A549 (cell line): ENCODE data around the gene NFATC2. TPM values are rescaled to one million over a fixed set of nuclear protein-coding genes. Genes with fewer than 3 reads are reported as not detected.

Source experiments
- ATAC-seq, 2 experiments: fragments of 200-7000 bp in 1 of 2; fragments of >200 bp in 1 of 2; cut with Nextera tagmentation in 1 of 2; cut with Tn5 transposase in 1 of 2; 3 replicates each; pipeline versions ENCODE4 v1.8.0 to v1.9.1; 2018 to 2020; ENCODE audit warnings: mild to moderate bottlenecking in 1 of 2, moderate library complexity in 1 of 2
- CTCF ChIA-PET: fragments of 300-600 bp; sonication (Branson Sonifier 250); formaldehyde crosslinking; extraction: SDS; loops from one replicate; lab custom pipeline; 2021; ENCODE audit warnings: antibody characterized with exemption, inconsistent platforms; lab: Yijun Ruan, JAX
- POLR2A ChIA-PET: fragments of 350-600 bp; formaldehyde crosslinking; extraction: SDS; loops from one replicate; lab custom pipeline; 2021; ENCODE audit warnings: antibody characterized with exemption, inconsistent platforms; lab: Yijun Ruan, JAX
- DNase-seq, 2 experiments: peaks; one replicate each; pipeline versions ENCODE4 v3.0.0 to v3.0.0-alpha.2; 2011 to 2016; ENCODE audit warnings: low read depth in 1 of 2, low spot score in 1 of 2
- FAIRE-seq: peaks from 2 replicates; lab custom pipeline; 2011; peaks lifted over from hg19 to GRCh38; lab: Jason Lieb, UNC
- H3K27ac ChIP-seq, 2 experiments: fragments of >200 bp; sonication (Bioruptor Twin); formaldehyde crosslinking; 3 replicates each; pipeline ENCODE4 v1.5.1; 2016 to 2017
- H3K4me1 ChIP-seq: fragments of >200 bp; sonication (Bioruptor Twin); formaldehyde crosslinking; 3 replicates; pipeline ENCODE4 v1.6.1; 2016
- H3K4me2 ChIP-seq: fragments of >200 bp; sonication (Bioruptor Twin); formaldehyde crosslinking; 3 replicates; pipeline ENCODE4 v1.6.1; 2016
- H3K4me3 ChIP-seq: fragments of >200 bp; sonication (Bioruptor Twin); formaldehyde crosslinking; 3 replicates; pipeline ENCODE4 v1.5.1; 2016
- H3K9me3 ChIP-seq: fragments of >200 bp; sonication (Bioruptor Twin); formaldehyde crosslinking; 3 replicates; pipeline ENCODE4 v1.6.1; 2016
- ATOH8 ChIP-seq: fragments of 250-450 bp; sonication (Bioruptor Pico); IDR thresholded peaks from 2 replicates; pipeline ENCODE4 v1.5.0; 2020; ENCODE audit warnings: low read depth, mild to moderate bottlenecking, moderate library complexity
- BCL3 ChIP-seq: fragments of >200 bp; sonication (Bioruptor Twin); formaldehyde crosslinking; IDR thresholded peaks from 3 replicates; pipeline ENCODE4 v1.6.1; 2016
- CBX8 ChIP-seq: fragments of 200-600 bp; sonication (generic); IDR thresholded peaks from 2 replicates; pipeline ENCODE4 v1.6.1; 2016
- CEBPB ChIP-seq, 2 experiments: fragments of >200 bp in 1 of 2; sonication (Bioruptor Twin) in 1 of 2; formaldehyde crosslinking in 1 of 2; IDR thresholded peaks; 2 replicates each; pipeline ENCODE4 v1.6.1; 2012 to 2016
- CHD4 ChIP-seq: fragments of 200-600 bp; sonication (generic); IDR thresholded peaks from 2 replicates; pipeline ENCODE4 v1.6.1; 2016; ENCODE audit warnings: antibody characterized with exemption, mild to moderate bottlenecking, borderline replicate concordance
- E2F6 ChIP-seq: IDR thresholded peaks from 2 replicates; pipeline ENCODE4 v1.6.1; 2012; ENCODE audit warnings: low read depth, borderline replicate concordance
- ELK1 ChIP-seq: fragments of 150-350 bp; IDR thresholded peaks from 2 replicates; pipeline ENCODE4 v1.6.1; 2014; ENCODE audit warnings: low read depth, mild to moderate bottlenecking, low read length
- EP300 ChIP-seq, 2 experiments: fragments of >200 bp; sonication (Bioruptor Twin); formaldehyde crosslinking; IDR thresholded peaks; 2 replicates in 1 of 2; 3 replicates in 1 of 2; pipeline ENCODE4 v1.6.1; 2016 to 2017
- GATA3 ChIP-seq: IDR thresholded peaks from 2 replicates; pipeline ENCODE4 v1.6.1; 2012; ENCODE audit warnings: borderline replicate concordance
- HES2 ChIP-seq: fragments of >200 bp; sonication (Bioruptor Twin); formaldehyde crosslinking; IDR thresholded peaks from 2 replicates; pipeline ENCODE4 v1.6.1; 2016
- HOXB13 ChIP-seq: fragments of 250-450 bp; sonication (Bioruptor Pico); IDR thresholded peaks from 2 replicates; pipeline ENCODE4 v1.5.0; 2020; ENCODE audit warnings: low read depth, mild to moderate bottlenecking, moderate library complexity
- HOXB5 ChIP-seq: fragments of 250-450 bp; sonication (Bioruptor Pico); IDR thresholded peaks from 2 replicates; pipeline ENCODE4 v1.5.0; 2020; ENCODE audit warnings: mild to moderate bottlenecking, moderate library complexity
- JUNB ChIP-seq: fragments of >200 bp; sonication (Bioruptor Twin); formaldehyde crosslinking; IDR thresholded peaks from 2 replicates; pipeline ENCODE4 v1.6.1; 2016
- MAFK ChIP-seq: fragments of 450-650 bp; IDR thresholded peaks from 2 replicates; pipeline ENCODE4 v1.6.1; 2014; ENCODE audit not compliant: partially characterized antibody
- MYC ChIP-seq: IDR thresholded peaks from 2 replicates; pipeline ENCODE4 v1.6.1; 2012; ENCODE audit warnings: mild to moderate bottlenecking, inconsistent platforms, low read length, improper control_type of control experiment, borderline replicate concordance
- NFE2L2 ChIP-seq: fragments of 150-350 bp; conservative IDR thresholded peaks from 2 replicates; pipeline ENCODE4 v1.6.1; 2014; ENCODE audit warnings: low read length
- NPAS2 ChIP-seq: fragments of 250-450 bp; sonication (Bioruptor Pico); IDR thresholded peaks from 2 replicates; pipeline ENCODE4 v1.8.0; 2022; ENCODE audit warnings: mild to moderate bottlenecking, moderate library complexity, borderline replicate concordance
- PHF8 ChIP-seq: fragments of 200-600 bp; sonication (generic); IDR thresholded peaks from 2 replicates; pipeline ENCODE4 v1.6.1; 2016; ENCODE audit warnings: low read depth, mild to moderate bottlenecking, antibody characterized with exemption, moderate library complexity, borderline replicate concordance
- RCOR1 ChIP-seq: fragments of 150-350 bp; IDR thresholded peaks from 2 replicates; pipeline ENCODE4 v1.6.1; 2014; ENCODE audit warnings: antibody characterized with exemption, low read length, low read depth
- RFX5 ChIP-seq: fragments of 450-650 bp; IDR thresholded peaks from 2 replicates; pipeline ENCODE4 v1.7.1; 2014; ENCODE audit warnings: antibody characterized with exemption, mild to moderate bottlenecking, moderate library complexity
- SREBF2 ChIP-seq: fragments of 450-650 bp; IDR thresholded peaks from 2 replicates; pipeline ENCODE4 v1.6.1; 2014; ENCODE audit warnings: mild to moderate bottlenecking, moderate library complexity
- TFCP2L1 ChIP-seq: fragments of 250-450 bp; sonication (Bioruptor Pico); IDR thresholded peaks from 2 replicates; pipeline ENCODE4 v1.5.0; 2021; ENCODE audit warnings: mild to moderate bottlenecking
- TP53 ChIP-seq: fragments of 250-450 bp; sonication (Bioruptor Pico); IDR thresholded peaks from 2 replicates; pipeline ENCODE4 v1.5.0; 2021; ENCODE audit warnings: mild to moderate bottlenecking, moderate library complexity
- USF2 ChIP-seq: fragments of 450-650 bp; IDR thresholded peaks from 2 replicates; pipeline ENCODE4 v1.6.1; 2014; ENCODE audit warnings: antibody characterized with exemption
- ZC3H11A ChIP-seq: fragments of 450-650 bp; IDR thresholded peaks from 2 replicates; pipeline ENCODE4 v1.6.1; 2014; ENCODE audit warnings: antibody characterized with exemption, mild to moderate bottlenecking
- WGBS: methylation state at CpG from one replicate; pipeline ENCODE4 v1.1.6; 2017; ENCODE audit errors: missing lambda C conversion rate; 5-methylcytosine and 5-hydroxymethylcytosine counted together
- polyA plus RNA-seq, 4 experiments: library from polyadenylated mRNA; depleted of rRNA in 3 of 4; stranded (reverse); fragments of >200 nt; fragmentation: RNase III in 1 of 4; extraction: RNeasy Plus Mini Kit Qiagen cat#74134 plus additional on column Dnase treatment in 1 of 4; gene quantifications; 2 replicates in 3 of 4; 3 replicates in 1 of 4; pipeline ENCODE4 v1.2.3, GENCODE V29; 2011 to 2017

Gene NFATC2
- polyA plus RNA-seq, 2 of the 4 experiments (the other 2 are of a cell fraction), result 0.75 to 1.6 TPM

- no peak for TF ChIP-seq ZC3H11A
- TF ChIP-seq BCL3, result no peak
- TF ChIP-seq USF2, result no peak
- no peak for TF ChIP-seq EP300 (IDR thresholded peaks at IDR 0.05)
- no peak for TF ChIP-seq ATOH8
- TF ChIP-seq JUNB, result no peak
These were observed 109.6 kb downstream of the NFATC2 start (continued) for GRCh38 chr20:51432875-51433274.

GRCh38 chr20:51432251-51432784 lies 110.2 kb downstream of the NFATC2 start:
- Histone ChIP-seq H3K27ac (0 out of 6 replicates have a peak overlapping the region, but pooled peaks of 1 of the 2 experiments have one; percentile 29), H3K4me1 (peaks cover 19% of the 10 kb centered on the region), H3K4me2 (no peak overlapping the region), H3K9me3 (no peaks in the 10 kb centered on the region), H3K4me3 (no peak overlapping the region)
- FAIRE-seq, result no peak
- WGBS, result 93% methylated on average over 23 of the region's 27 CpGs
- DNase-seq, result no peak
- no peak for ATAC-seq
- ChIA-PET CTCF (interaction anchor here (0.5 to 2.1 kb wide), 4 partner anchors 46 to 343 kb away, joined by 4 to 6 read pairs (median 4); no protein-coding TSS in a partner anchor), POLR2A (no interaction called here)
- TF ChIP-seq CHD4 (no peak), GATA3 (no peak), TFCP2L1 (CRISPR knock-in tag) (no peak), TP53 (CRISPR knock-in tag) (no peak), HES2 (no peak), RCOR1 (no peak), SREBF2 (no peak), E2F6 (no peak), CEBPB (IDR thresholded peaks at IDR 0.05) (no peak), RFX5 (no peak), ELK1 (no peak), USF2 (no peak), PHF8 (no peak)

- DNase-seq (no peak), ATAC-seq (no peak), FAIRE-seq (no peak)
- TF ChIP-seq NFE2L2 (no peak), MAFK (no peak), CBX8 (no peak), HES2 (no peak), GATA3 (no peak), NPAS2 (CRISPR knock-in tag) (no peak), HOXB13 (CRISPR knock-in tag) (no peak), SREBF2 (no peak), TFCP2L1 (CRISPR knock-in tag) (no peak), TP53 (CRISPR knock-in tag) (no peak), HOXB5 (no peak), MYC (no peak), RCOR1 (no peak)
- CTCF ChIA-PET, result no interaction called here
- POLR2A ChIA-PET, result no interaction called here
- no peak overlapping the region for H3K27ac ChIP-seq
- H3K4me3 ChIP-seq, result no peak overlapping the region
- no peak overlapping the region for H3K4me2 ChIP-seq
- peaks cover 14% of the 10 kb centered on the region for H3K4me1 ChIP-seq
- H3K9me3 ChIP-seq, result no peaks in the 10 kb centered on the region
- WGBS, result 86% methylated on average over 5 of the region's 5 CpGs
These were observed 111.2 kb downstream of the NFATC2 start for GRCh38 chr20:51431321-51431720.
